Tibial nerve (tissue), 4 donors: Measurements from ENCODE around the gene SOWAHD.
A peak's percentile ranks its signal among the peaks of the same experiment; 100 is the strongest.

Experiments
- EP300 ChIP-seq, 2 donors: sonication (generic); formaldehyde crosslinking; IDR thresholded peaks; one replicate each; pipeline ENCODE4 v1.6.1; 2017; ENCODE audit warnings: antibody characterized with exemption in 2 of 2, mild to moderate bottlenecking in 1 of 2
- TF ChIP-seq, protein P1 (sequence below), 5 experiments: fragments of 200-600 bp in 3 of 5; fragments of 450-650 bp in 2 of 5; sonication (generic) in 3 of 5; IDR thresholded peaks; one replicate each; pipeline ENCODE4 v1.5.1; 2016 to 2019; ENCODE audit warnings: antibody characterized with exemption in 5 of 5, mild to moderate bottlenecking in 3 of 5, moderate library complexity in 2 of 5

DNA sequence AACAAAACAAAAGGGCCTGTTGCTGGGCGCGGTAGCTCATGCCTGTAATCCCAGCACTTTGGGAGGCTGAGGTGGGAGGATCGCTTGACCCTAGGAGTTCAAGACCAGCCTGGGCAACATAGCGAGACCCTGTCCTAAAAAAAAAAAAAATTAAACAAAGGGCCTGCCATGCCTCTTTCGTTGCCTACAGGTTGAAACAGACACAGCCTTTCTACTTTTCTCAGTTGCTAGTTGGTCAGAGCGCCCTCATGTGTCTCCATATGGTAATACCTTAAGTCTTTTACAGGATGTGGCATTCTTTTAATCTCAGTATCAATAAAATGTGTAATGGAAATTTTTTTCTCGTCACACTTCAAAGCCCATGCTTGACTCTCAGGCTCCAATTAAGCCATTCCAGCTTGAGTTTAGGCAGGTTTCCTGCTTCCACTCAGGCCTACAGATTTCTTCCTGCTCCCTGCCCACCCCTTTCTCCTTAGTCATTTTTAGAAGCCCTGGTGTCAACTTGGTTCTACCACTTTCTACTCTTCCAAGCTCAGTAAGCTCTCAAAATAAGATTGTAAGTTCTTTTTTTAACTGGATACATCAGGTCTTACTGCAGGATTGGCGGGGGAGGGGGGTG lies 4.6 kb upstream of the SOWAHD start:
- TF ChIP-seq, protein P1, sequence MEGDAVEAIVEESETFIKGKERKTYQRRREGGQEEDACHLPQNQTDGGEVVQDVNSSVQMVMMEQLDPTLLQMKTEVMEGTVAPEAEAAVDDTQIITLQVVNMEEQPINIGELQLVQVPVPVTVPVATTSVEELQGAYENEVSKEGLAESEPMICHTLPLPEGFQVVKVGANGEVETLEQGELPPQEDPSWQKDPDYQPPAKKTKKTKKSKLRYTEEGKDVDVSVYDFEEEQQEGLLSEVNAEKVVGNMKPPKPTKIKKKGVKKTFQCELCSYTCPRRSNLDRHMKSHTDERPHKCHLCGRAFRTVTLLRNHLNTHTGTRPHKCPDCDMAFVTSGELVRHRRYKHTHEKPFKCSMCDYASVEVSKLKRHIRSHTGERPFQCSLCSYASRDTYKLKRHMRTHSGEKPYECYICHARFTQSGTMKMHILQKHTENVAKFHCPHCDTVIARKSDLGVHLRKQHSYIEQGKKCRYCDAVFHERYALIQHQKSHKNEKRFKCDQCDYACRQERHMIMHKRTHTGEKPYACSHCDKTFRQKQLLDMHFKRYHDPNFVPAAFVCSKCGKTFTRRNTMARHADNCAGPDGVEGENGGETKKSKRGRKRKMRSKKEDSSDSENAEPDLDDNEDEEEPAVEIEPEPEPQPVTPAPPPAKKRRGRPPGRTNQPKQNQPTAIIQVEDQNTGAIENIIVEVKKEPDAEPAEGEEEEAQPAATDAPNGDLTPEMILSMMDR (IDR thresholded peaks at IDR 0.05) = peak in 2 of 5 experiments; percentile 18 to 39
- TF ChIP-seq EP300 (IDR thresholded peaks at IDR 0.05) = no peak
